Thyroid gland (tissue), 4 donors: Measurements from ENCODE around the gene STAMBPL1.

ENCODE experiments used
- CTCF ChIP-seq, 6 experiments: fragments of 200-600 bp in 3 of 6; fragments of 450-650 bp in 3 of 6; sonication (generic) in 3 of 6; IDR thresholded peaks; one replicate each; pipeline ENCODE4 v1.5.1; 2016 to 2019; ENCODE audit warnings: antibody characterized with exemption in 6 of 6, mild to moderate bottlenecking in 2 of 6, inconsistent platforms in 1 of 6, moderate library complexity in 1 of 6
- POLR2A ChIP-seq, 2 donors: fragments of 450-650 bp; IDR thresholded peaks; one replicate each; pipeline ENCODE4 v1.6.1; 2017; ENCODE audit warnings: antibody characterized with exemption in 2 of 2, mild to moderate bottlenecking in 2 of 2, moderate library complexity in 1 of 2

DNA sequence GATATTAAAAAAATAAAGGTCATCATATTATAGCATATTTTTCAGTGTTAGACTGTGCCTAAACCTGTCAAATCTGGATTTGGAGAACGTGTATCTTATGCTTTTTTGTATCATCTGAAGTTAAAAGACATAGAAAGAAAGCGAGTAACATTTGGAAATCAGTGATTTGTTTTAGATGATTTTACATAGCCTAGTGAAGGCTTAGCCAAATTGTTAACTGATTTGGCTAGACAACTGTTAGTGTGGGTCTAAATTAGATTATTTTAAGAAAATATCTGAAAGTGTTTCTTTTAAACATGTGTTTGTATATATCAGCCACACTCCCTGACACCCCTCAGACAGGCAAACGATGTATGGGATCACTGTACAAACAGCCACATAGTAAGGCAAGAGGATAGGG, 36.9 kb downstream of the STAMBPL1 start:
- TF ChIP-seq CTCF (IDR thresholded peaks at IDR 0.05) (no peak), POLR2A (IDR thresholded peaks at IDR 0.05) (no peak)
